ENCODE results near the gene ERVW-1.

ERVW-1 gene

GRCh38 chr7:92461027-92462003 is 16.4 kb downstream of the ERVW-1 start:
- peaks cover 9% of the 10 kb centered on the region for H3K36me3 Mint-ChIP-seq (ENCODE audit: low read depth)
- no peaks in the 10 kb centered on the region for H3K4me1 Mint-ChIP-seq
- H3K9me3 Mint-ChIP-seq = no peaks in the 10 kb centered on the region
- no peaks in the 10 kb centered on the region for H3K27me3 Mint-ChIP-seq (ENCODE audit: low read depth)
- TF ChIP-seq CTCF (IDR thresholded peaks at IDR 0.05; ENCODE audit: unreplicated experiment in 3 of 3) = peak; percentile 75 to 81 (median 76)
- peak overlapping the region in 1 of 3 experiments; percentile 63 for H3K27ac Mint-ChIP-seq
- no peak overlapping the region for H3K4me3 Mint-ChIP-seq

GRCh38 chr7:92460510-92460909 is 17.2 kb downstream of the ERVW-1 start:
- no peak overlapping the region for H3K4me3 Mint-ChIP-seq
- TF ChIP-seq CTCF (IDR thresholded peaks at IDR 0.05; ENCODE audit: unreplicated experiment in 3 of 3) = no peak
- H3K36me3 Mint-ChIP-seq (ENCODE audit: low read depth) = peaks cover 15% of the 10 kb centered on the region
- H3K27me3 Mint-ChIP-seq (ENCODE audit: low read depth) = no peaks in the 10 kb centered on the region
- no peak overlapping the region for H3K27ac Mint-ChIP-seq
- H3K9me3 Mint-ChIP-seq = no peaks in the 10 kb centered on the region
- no peaks in the 10 kb centered on the region for H3K4me1 Mint-ChIP-seq

GRCh38 chr7:92460109-92460508 is 17.6 kb downstream of the ERVW-1 start:
- no peak for TF ChIP-seq CTCF (IDR thresholded peaks at IDR 0.05; ENCODE audit: unreplicated experiment in 3 of 3)
- H3K9me3 Mint-ChIP-seq = no peaks in the 10 kb centered on the region

GRCh38 chr7:92456236-92456635 is 21.5 kb downstream of the ERVW-1 start:
- Mint-ChIP-seq H3K9me3 (no peaks in the 10 kb centered on the region), H3K36me3 (ENCODE audit: low read depth) (peaks cover 42% of the 10 kb centered on the region), H3K27me3 (ENCODE audit: low read depth) (no peaks in the 10 kb centered on the region), H3K4me3 (no peak overlapping the region), H3K4me1 (no peaks in the 10 kb centered on the region), H3K27ac (no peak overlapping the region)
- TF ChIP-seq CTCF (IDR thresholded peaks at IDR 0.05; ENCODE audit: unreplicated experiment in 3 of 3) = no peak

More at GRCh38 chr7:92460109-92460508, 17.6 kb downstream of the ERVW-1 start:
- H3K4me1 Mint-ChIP-seq = no peaks in the 10 kb centered on the region
- no peak overlapping the region for H3K4me3 Mint-ChIP-seq
- no peaks in the 10 kb centered on the region for H3K27me3 Mint-ChIP-seq (ENCODE audit: low read depth)
- H3K27ac Mint-ChIP-seq = no peak overlapping the region
- peaks cover 15% of the 10 kb centered on the region for H3K36me3 Mint-ChIP-seq (ENCODE audit: low read depth)

GRCh38 chr7:92451645-92452044 is 26.1 kb downstream of the ERVW-1 start:
- no peaks in the 10 kb centered on the region for H3K9me3 Mint-ChIP-seq
- H3K36me3 Mint-ChIP-seq (ENCODE audit: low read depth) = peaks cover 47% of the 10 kb centered on the region
- H3K4me1 Mint-ChIP-seq = peaks cover 6% of the 10 kb centered on the region
- H3K27ac Mint-ChIP-seq = no peak overlapping the region
- no peak overlapping the region for H3K4me3 Mint-ChIP-seq
- no peak for TF ChIP-seq CTCF (IDR thresholded peaks at IDR 0.05; ENCODE audit: unreplicated experiment in 3 of 3)
- H3K27me3 Mint-ChIP-seq (ENCODE audit: low read depth) = no peaks in the 10 kb centered on the region

Data from nephron (organoid).